ENCODE results near the gene DEPDC5. TPM values are rescaled to one million over a fixed set of nuclear protein-coding genes. Genes with fewer than 3 reads are reported as not detected.

The DEPDC5 gene
- total RNA-seq, 4 donors from 2014 or later: 25.9 to 86.4 (median 45.6) TPM

GRCh38 chr22:31951194-31952093 is 197.6 kb downstream of the DEPDC5 start:
- Histone ChIP-seq H3K36me3 (peaks cover 0 to 14% (median 1%) of the 10 kb centered on the region in 4 donors), H3K9me3 (no peaks in the 10 kb centered on the region), H3K4me1 (peaks cover 34 to 71% (median 44%) of the 10 kb centered on the region in 4 donors), H3K27ac (peak overlapping the region; percentile 40 to 64 (median 60)), H3K27me3 (no peaks in the 10 kb centered on the region), H3K4me3 (no peak overlapping the region)
- intact Hi-C loops (cut with DNase I; ENCODE audit: low total_unique reads): no loop called here
- 60 to 68% methylated on average over 7 to 8 of the region's 8 CpGs for WGBS, 2 donors (ENCODE audit: low coverage in 1 of 2)
- no peak for DNase-seq
- TF ChIP-seq POLR2AphosphoS5 (IDR thresholded peaks at IDR 0.05) (no peak), CTCF (IDR thresholded peaks at IDR 0.05) (no peak), EP300 (IDR thresholded peaks at IDR 0.05; ENCODE audit: low read depth) (no peak), POLR2A (IDR thresholded peaks at IDR 0.05) (no peak)
- in situ Hi-C loops (cut with MboI; ENCODE audit: low pct_ligation_motif_present in 1 of 4, low pct_unique_long_range_greater_than_20kb in 1 of 4, low sequenced_read_pairs in 3 of 4): loop anchor here in 3 of 4 donors (25.0 kb wide), 2 partner anchors 289 to 511 kb away; partner anchors contain the start of genes PISD (in 2 of the 3), BPIFC (in 1 of the 3) and FBXO7 (in 1 of the 3)

- Histone ChIP-seq H3K9me3 (no peaks in the 10 kb centered on the region), H3K4me3 (no peak overlapping the region), H3K27ac (peak overlapping the region; percentile 40 to 64 (median 60)), H3K4me1 (peaks cover 32 to 65% (median 41%) of the 10 kb centered on the region in 4 donors), H3K36me3 (peaks cover 0 to 19% (median 7%) of the 10 kb centered on the region in 4 donors), H3K27me3 (no peaks in the 10 kb centered on the region)
- in situ Hi-C loops (cut with MboI; ENCODE audit: low pct_ligation_motif_present in 1 of 4, low pct_unique_long_range_greater_than_20kb in 1 of 4, low sequenced_read_pairs in 3 of 4): loop anchor here in 3 of 4 donors (25.0 kb wide), 2 partner anchors 290 to 510 kb away; partner anchors contain the start of genes PISD (in 2 of the 3), BPIFC (in 1 of the 3) and FBXO7 (in 1 of the 3)
- TF ChIP-seq EP300 (IDR thresholded peaks at IDR 0.05; ENCODE audit: low read depth) (no peak), POLR2AphosphoS5 (IDR thresholded peaks at IDR 0.05) (no peak), POLR2A (IDR thresholded peaks at IDR 0.05) (no peak), CTCF (IDR thresholded peaks at IDR 0.05) (no peak)
- intact Hi-C loops (cut with DNase I; ENCODE audit: low total_unique reads): no loop called here
- WGBS, 2 donors (ENCODE audit: low coverage in 1 of 2): 76% methylated on average over 2 of the region's 2 CpGs; no CpG with 5 or more reads in 1 of the 2 donors
- no peak for DNase-seq
Measured at GRCh38 chr22:31952094-31952401, 198.2 kb downstream of the DEPDC5 start.

GRCh38 chr22:31952472-31952871 is 198.7 kb downstream of the DEPDC5 start:
- H3K27me3 ChIP-seq: no peaks in the 10 kb centered on the region
- H3K4me1 ChIP-seq: peaks cover 29 to 60% (median 39%) of the 10 kb centered on the region in 4 donors
- 50 to 52% methylated on average over 2 of the region's 2 CpGs for WGBS, 2 donors (ENCODE audit: low coverage in 1 of 2)
- no peak overlapping the region for H3K4me3 ChIP-seq
- H3K36me3 ChIP-seq: peaks cover 0 to 23% (median 9%) of the 10 kb centered on the region in 4 donors
- DNase-seq: no peak
- intact Hi-C loops (cut with DNase I; ENCODE audit: low total_unique reads): no loop called here
- H3K27ac ChIP-seq: peak overlapping the region; percentile 40 to 64 (median 60)
- no peaks in the 10 kb centered on the region for H3K9me3 ChIP-seq
- TF ChIP-seq POLR2AphosphoS5 (IDR thresholded peaks at IDR 0.05): peak in 2 of 3 donors; percentile 8 to 23
- no peak for TF ChIP-seq EP300 (IDR thresholded peaks at IDR 0.05; ENCODE audit: low read depth)
- in situ Hi-C loops (cut with MboI; ENCODE audit: low pct_ligation_motif_present in 1 of 4, low pct_unique_long_range_greater_than_20kb in 1 of 4, low sequenced_read_pairs in 3 of 4): loop anchor here in 3 of 4 donors (25.0 kb wide), 2 partner anchors 290 to 510 kb away; partner anchors contain the start of genes PISD (in 2 of the 3), BPIFC (in 1 of the 3) and FBXO7 (in 1 of the 3)

- intact Hi-C loops (cut with DNase I; ENCODE audit: low total_unique reads): no loop called here
- H3K27ac ChIP-seq: peak overlapping the region in 2 of 4 donors; percentile 60 to 64
- WGBS, 2 donors (ENCODE audit: low coverage in 1 of 2): 85 to 89% methylated on average over 3 of the region's 3 CpGs
- H3K36me3 ChIP-seq: peaks cover 0 to 28% (median 13%) of the 10 kb centered on the region in 4 donors
- H3K27me3 ChIP-seq: no peaks in the 10 kb centered on the region
- DNase-seq: no peak
- H3K4me3 ChIP-seq: no peak overlapping the region
- in situ Hi-C loops (cut with MboI; ENCODE audit: low pct_ligation_motif_present in 1 of 4, low pct_unique_long_range_greater_than_20kb in 1 of 4, low sequenced_read_pairs in 3 of 4): loop anchor here in 3 of 4 donors (25.0 kb wide), 2 partner anchors 291 to 509 kb away; partner anchors contain the start of genes PISD (in 2 of the 3), BPIFC (in 1 of the 3) and FBXO7 (in 1 of the 3)
- TF ChIP-seq EP300 (IDR thresholded peaks at IDR 0.05; ENCODE audit: low read depth) (no peak), CTCF (IDR thresholded peaks at IDR 0.05) (no peak), POLR2A (IDR thresholded peaks at IDR 0.05) (no peak), POLR2AphosphoS5 (IDR thresholded peaks at IDR 0.05) (no peak)
- H3K9me3 ChIP-seq: no peaks in the 10 kb centered on the region
- H3K4me1 ChIP-seq: peaks cover 29 to 54% (median 39%) of the 10 kb centered on the region in 4 donors
Measured at GRCh38 chr22:31953261-31953660, 199.4 kb downstream of the DEPDC5 start.

Data from transverse colon (tissue), 4 donors.